GM12892 (cell line): Measurements from ENCODE around the gene FGF3. TPM values are rescaled to one million over a fixed set of nuclear protein-coding genes. Genes with fewer than 3 reads are reported as not detected.

ENCODE experiments used
- DNase-seq: peaks from one replicate; pipeline ENCODE4 v3.0.0; 2011; ENCODE audit not compliant: insufficient read length
- FAIRE-seq: peaks from 2 replicates; lab custom pipeline; 2011; peaks lifted over from hg19 to GRCh38; lab: Jason Lieb, UNC
- POLR2A ChIP-seq: IDR thresholded peaks from 2 replicates; pipeline ENCODE4 v1.6.1; 2011; ENCODE audit warnings: low read depth, low read length, control low read depth
- POLR2AphosphoS5 ChIP-seq: IDR thresholded peaks from 2 replicates; pipeline ENCODE4 v1.6.1; 2011; ENCODE audit warnings: low read depth, low read length, control low read depth
- TAF1 ChIP-seq: IDR thresholded peaks from 2 replicates; pipeline ENCODE4 v1.6.1; 2011; ENCODE audit warnings: low read depth, mild to moderate bottlenecking, control low read depth, low read length, borderline replicate concordance
- polyA plus RNA-seq: library from polyadenylated mRNA; unstranded; fragments of >200 nt; gene quantifications from one replicate; pipeline ENCODE4 v1.2.1, GENCODE V29; 2012; ENCODE audit warnings: missing spikeins, inconsistent platforms; ENCODE audit not compliant: missing spikeins

The FGF3 gene
- not detected for polyA plus RNA-seq

- DNase-seq (no peak), FAIRE-seq (no peak)
- TF ChIP-seq POLR2A: no peak
- TF ChIP-seq POLR2AphosphoS5: no peak
- no peak for TF ChIP-seq TAF1
These were observed at the start of gene FGF3 for GRCh38 chr11:69818603-69819441. Gene FGF3 (minus strand): TSS chr11:69819416. CDS start chr11:69818933, 483 bp downstream.

GRCh38 chr11:69868871-69869270 lies 49.7 kb upstream of the FGF3 start:
- FAIRE-seq: no peak
- TF ChIP-seq POLR2AphosphoS5 (no peak), TAF1 (no peak), POLR2A (no peak)
- DNase-seq: no peak

- DNase-seq: no peak
- FAIRE-seq: no peak
- TF ChIP-seq TAF1: no peak
- TF ChIP-seq POLR2A: no peak
- no peak for TF ChIP-seq POLR2AphosphoS5
These were observed 49.0 kb upstream of the FGF3 start for GRCh38 chr11:69868006-69868810.

- DNase-seq: no peak
- TF ChIP-seq POLR2A: no peak
- TF ChIP-seq POLR2AphosphoS5: no peak
- TF ChIP-seq TAF1: no peak
- no peak for FAIRE-seq
These were observed 48.1 kb upstream of the FGF3 start for GRCh38 chr11:69867076-69868005.

GRCh38 chr11:69866648-69867047 lies 47.4 kb upstream of the FGF3 start:
- FAIRE-seq (no peak), DNase-seq (no peak)
- TF ChIP-seq POLR2A (no peak), POLR2AphosphoS5 (no peak), TAF1 (no peak)

- TF ChIP-seq POLR2AphosphoS5: no peak
- no peak for TF ChIP-seq TAF1
- no peak for TF ChIP-seq POLR2A
- no peak for DNase-seq
- no peak for FAIRE-seq
These were observed 46.5 kb upstream of the FGF3 start for GRCh38 chr11:69865707-69866106.

GRCh38 chr11:69864686-69865661 lies 45.8 kb upstream of the FGF3 start:
- no peak for DNase-seq
- TF ChIP-seq TAF1 (no peak), POLR2A (no peak), POLR2AphosphoS5 (no peak)
- no peak for FAIRE-seq

GRCh38 chr11:69863544-69864200 lies 44.5 kb upstream of the FGF3 start:
- FAIRE-seq (no peak), DNase-seq (no peak)
- TF ChIP-seq POLR2A (no peak), TAF1 (no peak), POLR2AphosphoS5 (no peak)

- DNase-seq (no peak), FAIRE-seq (no peak)
- no peak for TF ChIP-seq POLR2AphosphoS5
These were observed 43.8 kb upstream of the FGF3 start for GRCh38 chr11:69862797-69863543.
